Prostate gland (tissue), 2 donors: Measurements from ENCODE around the gene FNDC3B.

ENCODE experiments used
- CTCF ChIP-seq, 4 experiments: fragments of 200-600 bp in 2 of 4; fragments of 450-650 bp in 2 of 4; sonication (generic) in 2 of 4; IDR thresholded peaks; 1 replicate in 3 of 4; 2 replicates in 1 of 4; pipeline ENCODE4 v1.5.1; 2016 to 2019; ENCODE audit warnings: antibody characterized with exemption in 4 of 4, mild to moderate bottlenecking in 2 of 4, moderate library complexity in 2 of 4
- POLR2A ChIP-seq: fragments of 450-650 bp; IDR thresholded peaks from one replicate; pipeline ENCODE4 v1.6.1; 2016; ENCODE audit warnings: antibody characterized with exemption, mild to moderate bottlenecking
- POLR2AphosphoS5 ChIP-seq: sonication (generic); formaldehyde crosslinking; IDR thresholded peaks from one replicate; pipeline ENCODE4 v1.6.1; 2017; ENCODE audit warnings: antibody characterized with exemption

DNA sequence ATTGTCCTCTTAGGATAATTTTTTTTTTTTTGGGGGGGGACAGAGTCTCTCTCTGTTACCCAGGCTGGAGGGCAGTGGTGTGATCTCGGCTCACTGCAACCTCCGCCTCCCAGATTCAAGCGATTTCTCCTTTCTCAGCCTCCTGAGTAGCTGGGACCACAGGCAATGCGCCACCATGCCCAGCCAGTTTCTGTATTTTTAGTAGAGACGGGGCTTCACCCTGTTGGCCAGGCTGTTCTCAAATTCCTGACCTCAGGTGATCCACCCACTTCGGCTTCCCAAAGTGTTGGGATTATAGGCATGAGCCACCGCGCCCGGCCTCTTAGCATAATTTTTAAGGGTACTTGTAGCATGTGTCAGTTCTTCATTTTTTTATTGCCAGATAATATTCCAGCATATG is 122.6 kb downstream of the FNDC3B start:
- TF ChIP-seq POLR2AphosphoS5, result no peak
- TF ChIP-seq CTCF (IDR thresholded peaks at IDR 0.05), result no peak
- no peak for TF ChIP-seq POLR2A
